Activated T-helper 17 cell treated with anti-CD3 and anti-CD28 coated beads, Interleukin-2, amount 50 U/mL, for 72 hours (primary cell): Measurements from ENCODE around the gene TTC6. TPM values are rescaled to one million over a fixed set of nuclear protein-coding genes. Genes with fewer than 3 reads are reported as not detected.

Experiments
- ATAC-seq: fragments of 150-1000 bp; cut with Tn5 transposase; replicated peaks from 2 replicates; pipeline ENCODE4 v1.10.0; 2021; ENCODE audit warnings: mild to moderate bottlenecking, moderate library complexity
- H3K27ac Mint-ChIP-seq: one replicate; pipeline ENCODE4 v1.8.0; 2022; ENCODE audit warnings: mixed read lengths
- H3K27me3 Mint-ChIP-seq: one replicate; pipeline ENCODE4 v1.8.0; 2022; ENCODE audit warnings: mixed read lengths
- H3K36me3 Mint-ChIP-seq: one replicate; pipeline ENCODE4 v1.8.0; 2022; ENCODE audit warnings: low read depth, mild to moderate bottlenecking, mixed read lengths
- H3K4me1 Mint-ChIP-seq: one replicate; pipeline ENCODE4 v1.8.0; 2022; ENCODE audit warnings: mixed read lengths
- H3K4me3 Mint-ChIP-seq: one replicate; pipeline ENCODE4 v1.8.0; 2022; ENCODE audit warnings: mild to moderate bottlenecking, mixed read lengths
- H3K9me3 Mint-ChIP-seq: one replicate; pipeline ENCODE4 v1.8.0; 2022; ENCODE audit warnings: mixed read lengths
- total RNA-seq, 2 donors: library from RNA; stranded (reverse); gene quantifications; one replicate each; pipeline ENCODE4 v1.2.3, GENCODE V29; 2022

Gene TTC6
- total RNA-seq, 2 donors from 2014 or later, result not detected

- Mint-ChIP-seq H3K4me1 (peaks cover 4% of the 10 kb centered on the region), H3K36me3 (peaks cover 18% of the 10 kb centered on the region), H3K27ac (no peak overlapping the region), H3K9me3 (peaks cover 3% of the 10 kb centered on the region), H3K27me3 (peaks cover 44% of the 10 kb centered on the region), H3K4me3 (peak overlapping the region; percentile 12)
- no peak for ATAC-seq
Measured at GRCh38 chr14:37599507-37600368, 4.3 kb downstream of the TTC6 start.

GRCh38 chr14:37600880-37601741 lies 5.7 kb downstream of the TTC6 start:
- peaks cover 3% of the 10 kb centered on the region for H3K9me3 Mint-ChIP-seq
- no peak overlapping the region for H3K4me3 Mint-ChIP-seq
- peaks cover 40% of the 10 kb centered on the region for H3K27me3 Mint-ChIP-seq
- H3K4me1 Mint-ChIP-seq, result no peaks in the 10 kb centered on the region
- H3K27ac Mint-ChIP-seq, result no peak overlapping the region
- no peak for ATAC-seq
- H3K36me3 Mint-ChIP-seq, result peaks cover 12% of the 10 kb centered on the region

- H3K9me3 Mint-ChIP-seq, result peaks cover 6% of the 10 kb centered on the region
- no peaks in the 10 kb centered on the region for H3K4me1 Mint-ChIP-seq
Measured at GRCh38 chr14:37601865-37602264, 6.4 kb downstream of the TTC6 start.

GRCh38 chr14:37602605-37603453 lies 7.4 kb downstream of the TTC6 start:
- H3K9me3 Mint-ChIP-seq, result peaks cover 6% of the 10 kb centered on the region
- peaks cover 7% of the 10 kb centered on the region for H3K36me3 Mint-ChIP-seq
- H3K4me3 Mint-ChIP-seq, result no peak overlapping the region
- no peaks in the 10 kb centered on the region for H3K4me1 Mint-ChIP-seq
- H3K27ac Mint-ChIP-seq, result no peak overlapping the region
- H3K27me3 Mint-ChIP-seq, result peaks cover 34% of the 10 kb centered on the region
- no peak for ATAC-seq

More at GRCh38 chr14:37601865-37602264, 6.4 kb downstream of the TTC6 start:
- peaks cover 39% of the 10 kb centered on the region for H3K27me3 Mint-ChIP-seq
- H3K36me3 Mint-ChIP-seq, result peaks cover 7% of the 10 kb centered on the region
- no peak for ATAC-seq
- no peak overlapping the region for H3K27ac Mint-ChIP-seq
- H3K4me3 Mint-ChIP-seq, result no peak overlapping the region

GRCh38 chr14:37603688-37604251 lies 8.3 kb downstream of the TTC6 start:
- Mint-ChIP-seq H3K36me3 (peaks cover 7% of the 10 kb centered on the region), H3K27ac (no peak overlapping the region), H3K9me3 (peaks cover 6% of the 10 kb centered on the region), H3K27me3 (peaks cover 30% of the 10 kb centered on the region), H3K4me1 (no peaks in the 10 kb centered on the region), H3K4me3 (no peak overlapping the region)
- ATAC-seq, result no peak

- no peak overlapping the region for H3K4me3 Mint-ChIP-seq
- peaks cover 8% of the 10 kb centered on the region for H3K9me3 Mint-ChIP-seq
- no peaks in the 10 kb centered on the region for H3K36me3 Mint-ChIP-seq
- H3K27ac Mint-ChIP-seq, result no peak overlapping the region
- peaks cover 21% of the 10 kb centered on the region for H3K27me3 Mint-ChIP-seq
- no peaks in the 10 kb centered on the region for H3K4me1 Mint-ChIP-seq
- no peak for ATAC-seq
Measured at GRCh38 chr14:37606678-37607077, 11.2 kb downstream of the TTC6 start.

GRCh38 chr14:37608649-37609048 lies 13.2 kb downstream of the TTC6 start:
- H3K4me1 Mint-ChIP-seq, result no peaks in the 10 kb centered on the region
- H3K9me3 Mint-ChIP-seq, result peaks cover 8% of the 10 kb centered on the region
- no peak overlapping the region for H3K27ac Mint-ChIP-seq
- ATAC-seq, result no peak
- no peaks in the 10 kb centered on the region for H3K36me3 Mint-ChIP-seq
- H3K4me3 Mint-ChIP-seq, result no peak overlapping the region
- H3K27me3 Mint-ChIP-seq, result peaks cover 19% of the 10 kb centered on the region

GRCh38 chr14:37610945-37611523 lies 15.6 kb downstream of the TTC6 start:
- no peaks in the 10 kb centered on the region for H3K4me1 Mint-ChIP-seq
- no peak overlapping the region for H3K27ac Mint-ChIP-seq
- no peak overlapping the region for H3K4me3 Mint-ChIP-seq
- H3K9me3 Mint-ChIP-seq, result peaks cover 12% of the 10 kb centered on the region
- no peaks in the 10 kb centered on the region for H3K36me3 Mint-ChIP-seq
- peaks cover 16% of the 10 kb centered on the region for H3K27me3 Mint-ChIP-seq
- ATAC-seq, result no peak

- no peak overlapping the region for H3K4me3 Mint-ChIP-seq
- no peak for ATAC-seq
- H3K4me1 Mint-ChIP-seq, result no peaks in the 10 kb centered on the region
- H3K36me3 Mint-ChIP-seq, result no peaks in the 10 kb centered on the region
- peaks cover 9% of the 10 kb centered on the region for H3K27me3 Mint-ChIP-seq
- H3K9me3 Mint-ChIP-seq, result peaks cover 8% of the 10 kb centered on the region
- no peak overlapping the region for H3K27ac Mint-ChIP-seq
Measured at GRCh38 chr14:37615582-37616289, 20.3 kb downstream of the TTC6 start.

- ATAC-seq, result no peak
- Mint-ChIP-seq H3K27ac (no peak overlapping the region), H3K9me3 (peaks cover 11% of the 10 kb centered on the region), H3K4me3 (no peak overlapping the region), H3K36me3 (no peaks in the 10 kb centered on the region), H3K27me3 (peaks cover 9% of the 10 kb centered on the region), H3K4me1 (no peaks in the 10 kb centered on the region)
Measured at GRCh38 chr14:37616853-37617252, 21.4 kb downstream of the TTC6 start.

- H3K36me3 Mint-ChIP-seq, result no peaks in the 10 kb centered on the region
- no peaks in the 10 kb centered on the region for H3K4me1 Mint-ChIP-seq
- H3K4me3 Mint-ChIP-seq, result no peak overlapping the region
- H3K27me3 Mint-ChIP-seq, result peaks cover 7% of the 10 kb centered on the region
- no peak overlapping the region for H3K27ac Mint-ChIP-seq
- no peak for ATAC-seq
- H3K9me3 Mint-ChIP-seq, result peaks cover 11% of the 10 kb centered on the region
Measured at GRCh38 chr14:37617864-37618365, 22.5 kb downstream of the TTC6 start.

GRCh38 chr14:37618498-37619028 lies 23.1 kb downstream of the TTC6 start:
- peaks cover 7% of the 10 kb centered on the region for H3K27me3 Mint-ChIP-seq
- no peak overlapping the region for H3K27ac Mint-ChIP-seq
- no peak overlapping the region for H3K4me3 Mint-ChIP-seq

GRCh38 chr14:37620856-37621255 lies 25.4 kb downstream of the TTC6 start:
- Mint-ChIP-seq H3K27ac (no peak overlapping the region), H3K4me1 (no peaks in the 10 kb centered on the region), H3K36me3 (no peaks in the 10 kb centered on the region), H3K9me3 (peaks cover 8% of the 10 kb centered on the region), H3K4me3 (no peak overlapping the region), H3K27me3 (peaks cover 7% of the 10 kb centered on the region)
- no peak for ATAC-seq

More at GRCh38 chr14:37618498-37619028, 23.1 kb downstream of the TTC6 start:
- Mint-ChIP-seq H3K36me3 (no peaks in the 10 kb centered on the region), H3K4me1 (no peaks in the 10 kb centered on the region), H3K9me3 (peaks cover 11% of the 10 kb centered on the region)
- ATAC-seq, result no peak
